GM21786 (cell line): ENCODE measurements around the gene NUTM2G.
"Not testable (repeated sequence)": the region's sequence is repeated elsewhere in the genome, so short reads cannot be mapped to it uniquely, and the experiment has no call there.

Source experiments
- ATAC-seq: cut with Tn5 transposase; IDR thresholded peaks from one replicate; pipeline ENCODE4 v1.9.1; 2021; ENCODE audit not compliant: unreplicated experiment

Gene NUTM2G

DNA sequence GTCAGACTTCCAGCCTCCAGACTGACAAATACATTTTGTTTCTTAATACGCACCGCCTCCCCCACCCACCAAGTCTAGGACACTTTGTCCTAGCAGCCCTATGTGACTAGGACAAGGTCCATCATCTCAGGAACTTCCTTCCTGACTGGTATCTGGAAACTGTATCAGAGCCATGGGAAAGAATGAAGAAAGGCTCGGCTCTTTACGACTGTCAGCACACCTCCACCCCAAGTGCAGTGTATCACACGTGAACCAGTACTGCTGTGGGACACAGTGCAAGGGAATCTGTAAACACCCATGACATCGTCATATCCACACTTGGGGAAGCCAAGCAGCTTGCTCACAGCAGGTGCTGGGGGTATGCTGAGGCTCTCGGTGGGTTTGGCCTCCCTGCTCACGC, 13.0 kb downstream of the NUTM2G start:
- not testable (repeated sequence) for ATAC-seq

DNA sequence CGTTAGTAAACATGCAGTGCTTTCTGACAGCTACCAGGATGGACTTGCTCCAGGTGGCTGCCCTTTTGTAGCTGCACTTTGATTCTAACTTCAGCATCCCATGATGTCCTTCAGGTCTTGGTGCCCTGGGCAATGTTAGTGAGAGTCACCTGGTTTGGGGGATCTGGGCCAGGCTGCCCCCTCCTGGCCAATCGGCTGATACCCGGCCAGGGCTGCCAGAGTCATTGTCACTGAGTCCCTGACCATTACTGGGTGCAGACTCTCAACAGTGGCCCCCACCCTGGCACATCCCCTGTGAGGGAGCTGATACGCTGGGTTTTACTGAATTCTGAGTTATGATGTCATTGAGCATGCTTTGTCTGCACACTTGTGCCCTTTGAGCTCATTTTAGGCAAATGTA, 13.5 kb downstream of the NUTM2G start:
- not testable (repeated sequence) for ATAC-seq

DNA sequence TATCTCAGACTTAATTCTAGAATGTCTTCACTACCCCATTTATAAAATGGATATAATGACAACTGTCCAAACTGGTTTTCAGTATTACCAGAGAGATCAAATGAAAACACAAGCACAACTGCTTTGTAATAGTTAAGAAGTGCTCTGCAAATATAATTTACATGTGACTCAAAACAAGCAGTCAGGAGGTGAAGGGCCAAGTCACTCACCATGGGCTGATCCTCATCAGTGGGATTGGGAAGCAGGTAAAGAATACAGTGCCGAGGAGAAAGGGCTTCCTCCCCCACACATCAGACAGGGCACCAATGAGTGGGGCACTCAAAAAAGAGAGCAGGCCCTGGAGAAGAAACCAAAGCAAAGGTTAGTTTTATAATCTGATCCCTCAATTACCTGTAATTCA, 20.7 kb downstream of the NUTM2G start:
- not testable (repeated sequence) for ATAC-seq

DNA sequence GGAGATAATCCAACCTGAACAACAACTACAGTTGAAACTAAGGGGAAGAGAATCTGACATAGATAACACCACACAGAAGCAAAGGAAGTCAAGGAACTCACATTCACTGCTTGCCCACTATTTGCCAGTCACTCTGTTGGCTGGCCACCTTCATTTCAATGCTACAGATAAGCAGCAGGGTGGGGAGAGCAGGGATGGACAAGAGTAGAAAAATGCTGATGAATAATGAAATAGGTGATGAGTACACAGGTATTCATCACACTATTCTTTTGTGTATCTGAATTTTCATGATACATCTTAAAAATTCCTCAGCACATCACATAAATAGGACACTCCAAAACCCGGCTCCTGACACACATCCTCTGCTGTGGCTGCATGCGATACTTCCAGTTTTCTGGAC, 21.9 kb downstream of the NUTM2G start:
- ATAC-seq: not testable (repeated sequence)

DNA sequence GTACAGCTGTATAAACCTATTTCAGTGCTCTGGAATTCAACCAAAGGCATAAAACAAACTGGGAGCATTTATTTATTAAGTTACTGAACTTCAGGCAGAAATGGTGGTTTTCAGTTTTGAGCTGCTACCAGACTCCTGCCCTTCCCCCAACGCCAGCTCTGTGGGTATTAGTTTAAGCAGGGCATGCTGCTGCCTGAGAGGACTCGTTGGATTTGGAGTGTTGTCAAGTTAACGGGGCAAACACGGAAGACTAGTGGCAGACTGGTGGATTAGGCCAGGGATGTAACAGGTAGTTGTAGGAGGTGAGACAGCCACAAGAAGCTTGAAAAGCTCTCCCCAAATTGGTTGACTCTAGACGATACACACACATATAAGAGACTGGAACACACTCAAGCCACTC, 38.9 kb downstream of the NUTM2G start:
- ATAC-seq: not testable (repeated sequence)

DNA sequence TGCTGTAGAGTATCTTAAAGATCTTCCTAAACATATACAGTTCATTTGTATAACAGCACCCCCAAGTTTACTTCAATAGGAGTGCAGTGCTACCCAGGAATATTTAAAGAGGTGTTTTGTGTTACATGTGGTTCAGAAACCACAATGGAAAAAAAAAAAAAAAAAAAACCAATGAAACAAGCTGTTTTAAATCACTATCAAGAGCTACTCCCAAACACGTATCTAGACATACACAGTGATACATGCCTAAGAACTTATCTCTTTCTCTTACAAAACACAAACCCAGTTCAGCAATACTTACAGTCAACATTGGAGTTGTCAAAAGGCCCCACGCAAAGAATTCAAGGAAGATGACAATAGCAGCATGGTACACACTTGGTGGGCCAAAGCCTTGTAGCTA, 43.9 kb downstream of the NUTM2G start:
- ATAC-seq: not testable (repeated sequence)

DNA sequence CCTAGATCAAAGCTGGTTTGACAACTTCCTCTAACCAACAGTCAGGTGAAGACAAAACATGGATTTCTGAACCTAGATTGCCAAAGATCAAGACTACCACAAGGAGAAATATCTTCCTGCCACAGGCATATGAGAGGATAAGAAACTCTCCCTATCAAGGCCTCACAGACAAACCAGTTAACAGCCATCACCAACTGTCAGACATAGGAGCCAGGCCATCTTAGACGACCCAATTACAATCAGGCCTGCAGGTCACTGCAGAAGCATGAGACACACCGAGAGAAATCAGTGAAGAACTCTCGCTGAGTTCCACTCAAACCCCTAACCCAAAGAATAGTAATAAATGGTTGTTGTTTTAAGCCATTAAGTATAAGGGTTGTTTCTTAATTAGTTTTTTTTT, 45.4 kb downstream of the NUTM2G start:
- ATAC-seq: not testable (repeated sequence)

DNA sequence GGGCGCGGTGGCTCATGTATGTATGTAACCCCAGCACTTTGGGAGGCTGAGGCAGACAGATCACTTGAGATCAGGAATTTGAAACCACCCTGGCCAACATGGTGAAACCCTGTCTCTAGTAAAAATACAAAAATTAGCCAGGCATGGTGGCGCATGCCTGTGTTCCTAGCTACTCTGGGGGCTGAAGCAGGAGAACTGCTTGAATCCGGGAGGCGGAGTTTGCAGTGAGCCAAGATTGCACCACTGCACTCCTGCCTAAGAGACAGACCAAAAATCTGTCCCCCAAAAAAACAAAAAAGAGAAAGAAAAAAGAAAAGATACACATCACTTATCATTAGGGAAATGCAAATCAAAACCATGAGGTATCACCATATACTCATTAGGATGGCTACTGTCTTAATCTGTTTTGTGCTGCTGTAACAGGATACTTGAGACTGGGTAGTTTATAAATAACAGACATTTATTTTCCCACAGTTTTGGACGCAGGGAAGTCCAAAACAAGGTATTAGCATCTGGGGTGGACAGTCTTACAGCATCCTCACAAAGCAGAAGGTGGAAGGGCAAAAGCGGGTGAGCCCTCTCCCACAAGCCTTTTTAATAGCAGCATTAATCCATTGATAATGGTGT, 55.0 kb downstream of the NUTM2G start:
- ATAC-seq: not testable (repeated sequence)

DNA sequence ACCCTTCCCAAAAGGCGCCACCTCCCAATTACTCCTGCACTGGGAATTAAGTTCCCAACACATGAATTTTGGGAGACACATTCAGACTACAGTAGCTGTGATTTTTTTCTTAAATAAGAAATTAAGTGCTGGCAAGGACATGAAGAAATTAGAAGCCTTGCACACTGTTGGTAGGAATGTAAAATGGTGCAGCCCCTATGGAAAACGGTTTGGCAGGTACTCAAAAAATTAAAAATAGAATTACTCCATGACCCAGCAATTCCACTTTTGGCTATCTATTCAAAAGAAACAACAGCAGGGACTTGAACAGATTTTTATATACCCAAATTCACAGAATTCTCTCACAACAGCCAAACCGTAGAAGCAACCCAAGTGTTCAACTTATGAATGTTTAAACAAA, 55.5 kb downstream of the NUTM2G start:
- not testable (repeated sequence) for ATAC-seq

DNA sequence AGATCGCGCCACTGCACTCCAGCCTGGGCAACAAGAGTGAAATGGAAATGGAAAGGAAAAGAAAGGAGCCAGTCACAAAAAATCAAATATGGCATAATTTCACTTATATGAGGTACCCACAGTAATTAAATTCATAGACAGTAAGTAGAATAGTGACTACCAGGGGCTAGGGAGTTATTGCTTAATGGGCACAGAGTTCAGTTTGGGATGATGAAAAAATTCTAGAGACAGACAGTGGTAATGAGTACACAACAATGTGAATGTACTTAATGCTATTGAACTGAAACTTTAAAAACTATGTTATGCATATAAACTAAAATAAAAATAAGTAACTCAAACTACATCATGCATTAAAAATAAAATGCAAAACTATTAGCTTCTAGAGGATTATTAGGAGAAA, 56.2 kb downstream of the NUTM2G start:
- ATAC-seq: not testable (repeated sequence)
